H1 (cell line): ENCODE measurements around the gene RBM18. TPM values are rescaled to one million over a fixed set of nuclear protein-coding genes. Genes with fewer than 3 reads are reported as not detected.

Experiments used
- CTCF ChIA-PET: fragments of 300-600 bp; sonication (Branson Sonifier 250); formaldehyde crosslinking; loops from one replicate; lab custom pipeline; 2021; ENCODE audit not compliant: partially characterized antibody; lab: Charles Lee
- POLR2A ChIA-PET: fragments of 300-600 bp; sonication (Branson Sonifier 250); formaldehyde crosslinking; loops from one replicate; lab custom pipeline; 2021; ENCODE audit warnings: inconsistent platforms; ENCODE audit not compliant: partially characterized antibody; lab: Charles Lee
- DNase-seq, 2 experiments: peaks; one replicate each; pipeline versions ENCODE4 v3.0.0 to v3.0.0-alpha.2; 2010 to 2022; ENCODE audit warnings: low spot score in 2 of 2, low read depth in 1 of 2, mixed read lengths in 1 of 2
- FAIRE-seq: peaks from 2 replicates; lab custom pipeline; 2011; peaks lifted over from hg19 to GRCh38; lab: Jason Lieb, UNC
- H2AFZ ChIP-seq: 2 replicates; pipeline ENCODE4 v1.8.1; 2012; ENCODE audit warnings: low read length, inconsistent platforms
- H2AK5ac ChIP-seq: 2 replicates; pipeline ENCODE4 v1.6.1; 2013; ENCODE audit warnings: low read depth, low read length
- H2BK120ac ChIP-seq: replicated peaks from 2 replicates; pipeline ENCODE3; 2013; ENCODE audit warnings: low read depth, low read length, inconsistent platforms
- H2BK12ac ChIP-seq: 2 replicates; pipeline ENCODE4 v1.6.1; 2013; ENCODE audit warnings: low read depth, low read length
- H2BK15ac ChIP-seq: 2 replicates; pipeline ENCODE4 v1.6.1; 2013; ENCODE audit warnings: low read length
- H2BK20ac ChIP-seq: 2 replicates; pipeline ENCODE4 v1.6.1; 2013; ENCODE audit warnings: low read length
- H2BK5ac ChIP-seq: 2 replicates; pipeline ENCODE4 v1.6.1; 2013; ENCODE audit warnings: low read depth, low read length
- H3K14ac ChIP-seq: 2 replicates; pipeline ENCODE4 v1.6.1; 2013; ENCODE audit warnings: inconsistent platforms; ENCODE audit not compliant: insufficient read length
- H3K18ac ChIP-seq: 2 replicates; pipeline ENCODE4 v1.6.1; 2013; ENCODE audit warnings: low read length; ENCODE audit errors: extremely low read depth
- H3K23ac ChIP-seq: 2 replicates; pipeline ENCODE4 v1.6.1; 2013; ENCODE audit warnings: inconsistent platforms; ENCODE audit not compliant: insufficient read length
- H3K23me2 ChIP-seq: 2 replicates; pipeline ENCODE4 v1.6.1; 2013; ENCODE audit warnings: low read depth, low read length
- H3K27ac ChIP-seq: 2 replicates; pipeline ENCODE4 v1.6.1; 2011; ENCODE audit warnings: low read depth, low read length, inconsistent platforms
- H3K27me3 ChIP-seq, 4 experiments: replicated peaks in 1 of 4; 1 replicate in 1 of 4; 2 replicates in 3 of 4; pipeline versions ENCODE4 v1.6.1 to v1.8.1; 2011 to 2013; ENCODE audit warnings: low read length in 3 of 4, mild to moderate bottlenecking in 3 of 4, inconsistent platforms in 2 of 4, mixed read lengths in 2 of 4, moderate library complexity in 1 of 4; ENCODE audit not compliant: control insufficient read depth in 3 of 4, insufficient read depth in 3 of 4; ENCODE audit errors: extremely low read depth in 1 of 4
- H3K36me3 ChIP-seq, 4 experiments: 2 replicates each; pipeline versions ENCODE4 v1.6.1 to v1.8.1; 2011 to 2013; ENCODE audit warnings: mild to moderate bottlenecking in 4 of 4, low read length in 3 of 4, moderate library complexity in 2 of 4, control low read depth in 1 of 4, inconsistent platforms in 1 of 4; ENCODE audit not compliant: insufficient read depth in 4 of 4, control insufficient read depth in 2 of 4
- H3K4ac ChIP-seq: replicated peaks from 2 replicates; pipeline ENCODE3; 2013; ENCODE audit warnings: low read length, low read depth, mixed read lengths, inconsistent platforms; ENCODE audit not compliant: insufficient read length
- H3K4me1 ChIP-seq, 4 experiments: replicated peaks in 1 of 4; 1 replicate in 1 of 4; 2 replicates in 3 of 4; pipeline versions ENCODE4 v1.6.1 to v1.8.1; 2011 to 2013; ENCODE audit warnings: low read length in 3 of 4, inconsistent platforms in 2 of 4, mixed read lengths in 1 of 4; ENCODE audit not compliant: insufficient read depth in 4 of 4, control insufficient read depth in 3 of 4
- H3K4me2 ChIP-seq, 2 experiments: 2 replicates each; pipeline versions ENCODE4 v1.6.1 to v1.8.1; 2011 to 2013; ENCODE audit warnings: low read depth in 2 of 2, low read length in 2 of 2, control low read depth in 1 of 2, inconsistent platforms in 1 of 2, mild to moderate bottlenecking in 1 of 2; ENCODE audit not compliant: insufficient read depth in 1 of 2
- H3K4me3 ChIP-seq, 4 experiments: fragments of 200-600, 300-600 bp in 1 of 4; sonication (generic), shearing (Covaris generic), sonication (Bioruptor Twin) in 1 of 4; 2 replicates each; pipeline versions ENCODE4 v1.5.1 to v1.8.1; 2011 to 2016; ENCODE audit warnings: low read length in 4 of 4, low read depth in 3 of 4, control low read depth in 2 of 4, inconsistent platforms in 2 of 4, mild to moderate bottlenecking in 2 of 4, mixed read lengths in 1 of 4, moderate library complexity in 1 of 4; ENCODE audit not compliant: insufficient read depth in 2 of 4; ENCODE audit errors: extremely low read depth in 1 of 4
- H3K56ac ChIP-seq: replicated peaks from 2 replicates; pipeline ENCODE3; 2013; ENCODE audit warnings: low read depth, mild to moderate bottlenecking, mixed read lengths, low read length, inconsistent platforms; ENCODE audit not compliant: insufficient read length
- H3K79me1 ChIP-seq: 2 replicates; pipeline ENCODE4 v1.6.1; 2013; ENCODE audit warnings: low read depth, low read length, control low read depth
- H3K79me2 ChIP-seq, 2 experiments: 2 replicates each; pipeline versions ENCODE4 v1.6.1 to v1.8.1; 2012 to 2013; ENCODE audit warnings: low read length in 2 of 2, mild to moderate bottlenecking in 2 of 2, inconsistent platforms in 1 of 2; ENCODE audit not compliant: insufficient read depth in 2 of 2, control insufficient read depth in 1 of 2
- H3K9ac ChIP-seq, 4 experiments: replicated peaks in 1 of 4; 1 replicate in 1 of 4; 2 replicates in 3 of 4; pipeline versions ENCODE4 v1.6.1 to v1.8.1; 2011 to 2013; ENCODE audit warnings: low read depth in 3 of 4, low read length in 3 of 4, control low read depth in 2 of 4, mild to moderate bottlenecking in 2 of 4, moderate library complexity in 2 of 4, inconsistent platforms in 1 of 4; ENCODE audit errors: extremely low read depth in 1 of 4
- H3K9me3 ChIP-seq, 2 experiments: 2 replicates each; pipeline versions ENCODE4 v1.6.1 to v1.8.1; 2012 to 2013; ENCODE audit warnings: mild to moderate bottlenecking in 2 of 2, moderate library complexity in 2 of 2, control low read depth in 1 of 2, inconsistent platforms in 1 of 2, low read depth in 1 of 2, low read length in 1 of 2, mixed read lengths in 1 of 2; ENCODE audit not compliant: insufficient read depth in 2 of 2
- H4K20me1 ChIP-seq, 2 experiments: replicated peaks in 1 of 2; 2 replicates each; pipeline versions ENCODE3 to v1.8.1; 2011 to 2013; ENCODE audit warnings: inconsistent platforms in 2 of 2, low read length in 2 of 2, mild to moderate bottlenecking in 1 of 2; ENCODE audit not compliant: insufficient read depth in 2 of 2, control insufficient read depth in 1 of 2
- H4K5ac ChIP-seq: 2 replicates; pipeline ENCODE4 v1.6.1; 2013; ENCODE audit warnings: low read length, low read depth, mixed read lengths, inconsistent platforms; ENCODE audit not compliant: insufficient read length
- H4K8ac ChIP-seq: 2 replicates; pipeline ENCODE4 v1.8.0; 2013; ENCODE audit warnings: mild to moderate bottlenecking, moderate library complexity, low read length, inconsistent platforms; ENCODE audit not compliant: insufficient read depth; ENCODE audit errors: extremely low read depth
- H4K91ac ChIP-seq: replicated peaks from 2 replicates; pipeline ENCODE3; 2013; ENCODE audit warnings: low read length, mixed read lengths, inconsistent platforms; ENCODE audit not compliant: insufficient read length
- EZH2 ChIP-seq: fragments of 200-600 bp; sonication (generic); IDR thresholded peaks from 2 replicates; pipeline ENCODE4 v1.7.1; 2012; ENCODE audit warnings: low read depth, mild to moderate bottlenecking, moderate library complexity, low read length, inconsistent platforms; ENCODE audit not compliant: severe bottlenecking
- JUND ChIP-seq: IDR thresholded peaks from 2 replicates; pipeline ENCODE4 v1.6.1; 2011; ENCODE audit warnings: mild to moderate bottlenecking, improper control_type of control experiment, low read length
- SAP30 ChIP-seq: fragments of 300-600 bp; sonication (generic); IDR thresholded peaks from 2 replicates; pipeline ENCODE4 v1.7.1; 2012; ENCODE audit warnings: low read length, moderate library complexity, mild to moderate bottlenecking, inconsistent platforms; ENCODE audit not compliant: insufficient read depth, insufficient replicate concordance
- WGBS, 2 experiments: shearing (Covaris generic) in 1 of 2; methylation state at CpG; one replicate each; pipeline versions ENCODE4 v1.1.6 to v1.1.7; 2013 to 2015; ENCODE audit warnings: low lambda C conversion rate in 2 of 2, mixed read lengths in 2 of 2, inconsistent platforms in 1 of 2, low coverage in 1 of 2, missing lambda C conversion rate in 1 of 2; ENCODE audit not compliant: insufficient replicate concordance in 2 of 2, insufficient coverage in 1 of 2, insufficient read length in 1 of 2; ENCODE audit errors: extremely low coverage in 1 of 2, missing lambda C conversion rate in 1 of 2; 5-methylcytosine and 5-hydroxymethylcytosine counted together
- polyA plus RNA-seq, 7 experiments: library from polyadenylated mRNA; depleted of rRNA in 3 of 7; stranded (reverse) in 5 of 7; unstranded in 2 of 7; fragments of >200 nt in 5 of 7; fragments of 200-250 nt in 2 of 7; gene quantifications; 1 replicate in 5 of 7; 2 replicates in 1 of 7; 4 replicates in 1 of 7; pipeline versions ENCODE4 v1.2.1 to v1.2.3, GENCODE V29; 2011 to 2013; ENCODE audit warnings: missing spikeins in 2 of 7, mixed read lengths in 2 of 7
- total RNA-seq: library from RNA; stranded (reverse); fragmentation: NEBNext Ultra II Directional; extraction: Animal tissue kit (Norgen Biotek cat#: 25700); gene quantifications from 2 replicates; pipeline ENCODE4 v1.2.1, GENCODE V29; 2021

Gene RBM18
- total and polyA plus RNA-seq, 2 of the 8 experiments (the other 6 are each of a cell fraction or from before 2014, with no cell fraction given), result 5.9 to 14.3 TPM

DNA sequence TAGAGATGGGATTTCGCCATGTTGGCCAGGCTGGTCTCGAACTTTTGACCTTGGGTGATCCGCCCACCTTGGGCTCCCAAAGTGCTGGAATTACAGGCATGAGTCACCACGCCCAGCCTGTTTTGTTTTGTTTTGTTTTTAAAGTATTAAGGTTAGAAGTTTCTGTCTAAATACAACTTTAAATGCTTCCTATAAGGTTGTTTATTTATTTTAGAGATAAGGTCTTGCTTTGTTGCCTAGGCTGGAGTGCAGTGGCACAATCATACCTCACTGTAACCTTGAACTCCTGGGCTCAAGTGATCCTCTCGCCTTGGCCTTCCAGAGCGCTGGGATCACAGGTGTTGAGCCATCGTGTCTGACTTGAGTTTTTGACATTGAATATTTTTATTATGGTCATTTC lies 11.5 kb upstream of the RBM18 start:
- H3K79me2 ChIP-seq, result peaks cover 0 to 19% of the 10 kb centered on the region in 2 experiments; a peak in 2 of 4 replicates
- no peak overlapping the region for H3K14ac ChIP-seq
- H4K20me1 ChIP-seq, result peaks cover 1% of the 10 kb centered on the region in 2 experiments
- no peak overlapping the region for H2BK20ac ChIP-seq
- FAIRE-seq, result no peak
- H4K5ac ChIP-seq, result no peak overlapping the region
- H3K36me3 ChIP-seq, result peaks cover 2 to 20% (median 13%) of the 10 kb centered on the region in 4 experiments; a peak in 7 of 8 replicates
- no peak overlapping the region for H2AFZ ChIP-seq
- POLR2A ChIA-PET, result interaction anchor here (1.5 kb wide), 1 partner anchor 11 kb away, joined by 6 read pairs; the partner anchor contains the start of genes MRRF and RBM18
- no peak overlapping the region for H2BK120ac ChIP-seq
- 92% methylated on average over 7 of the region's 7 CpGs; no CpG with 5 or more reads in 1 of the 2 experiments for WGBS, 2 experiments
- H2BK15ac ChIP-seq, result no peak overlapping the region
- H3K56ac ChIP-seq, result no peak overlapping the region
- peaks cover 0 to 6% of the 10 kb centered on the region in 2 experiments; a peak in 1 of 4 replicates for H3K9me3 ChIP-seq
- TF ChIP-seq EZH2 (no peak), SAP30 (no peak), JUND (no peak)
- TF ChIP-seq, all 59 proteins: peak for 0
- H2BK12ac ChIP-seq, result no peak overlapping the region
- no peak overlapping the region for H3K4me2 ChIP-seq
- 0 out of 2 replicates have a peak, but pooled peaks cover 2% of the 10 kb centered on the region for H3K79me1 ChIP-seq
- H3K9ac ChIP-seq, result no peak overlapping the region
- H3K4me3 ChIP-seq, result no peak overlapping the region
- H4K91ac ChIP-seq, result no peak overlapping the region
- H4K8ac ChIP-seq, result no peak overlapping the region
- H3K4me1 ChIP-seq, result peaks cover 0 to 2% (median 0%) of the 10 kb centered on the region in 4 experiments; a peak in 2 of 7 replicates
- H2AK5ac ChIP-seq, result no peak overlapping the region
- H3K27ac ChIP-seq, result no peak overlapping the region
- no peak overlapping the region for H3K18ac ChIP-seq
- DNase-seq, result no peak
- CTCF ChIA-PET, result interaction anchor here (1.1 to 1.5 kb wide), 2 partner anchors 11 to 71 kb away, joined by 3 read pairs; partner anchors contain the start of genes MRRF and RBM18
- no peaks in the 10 kb centered on the region for H3K27me3 ChIP-seq
- no peak overlapping the region for H3K23ac ChIP-seq
- no peaks in the 10 kb centered on the region; the same call in 1 of the 2 replicates for H3K23me2 ChIP-seq
- H3K4ac ChIP-seq, result no peak overlapping the region
- no peak overlapping the region for H2BK5ac ChIP-seq
